ENCODE data around the gene SIRT2.
"Not testable (repeated sequence)": the region's sequence is repeated elsewhere in the genome, so short reads cannot be mapped to it uniquely, and the experiment has no call there.

Gene SIRT2

DNA sequence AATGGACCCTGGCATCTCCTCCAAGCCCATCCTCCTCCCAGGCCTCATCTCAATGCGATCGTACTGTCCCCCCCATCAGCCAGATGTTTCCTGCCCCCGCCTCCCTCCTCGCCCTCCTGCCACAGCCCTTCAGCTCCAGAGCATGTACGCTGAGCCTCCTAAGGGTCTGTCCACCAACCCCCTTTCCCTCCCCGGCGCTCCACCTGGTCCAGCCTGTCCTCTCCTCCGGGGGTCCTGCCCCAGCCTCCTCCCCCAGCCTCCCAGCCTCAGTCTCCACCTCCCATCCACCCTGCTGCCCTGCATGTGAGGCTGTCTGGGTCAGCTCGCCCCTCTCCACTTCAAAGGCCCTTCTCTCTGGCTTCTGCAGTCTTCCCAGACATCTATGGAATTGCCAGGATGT is 4.5 kb downstream of the SIRT2 start:
- DNase-seq (ENCODE audit: low spot score), result no peak

DNA sequence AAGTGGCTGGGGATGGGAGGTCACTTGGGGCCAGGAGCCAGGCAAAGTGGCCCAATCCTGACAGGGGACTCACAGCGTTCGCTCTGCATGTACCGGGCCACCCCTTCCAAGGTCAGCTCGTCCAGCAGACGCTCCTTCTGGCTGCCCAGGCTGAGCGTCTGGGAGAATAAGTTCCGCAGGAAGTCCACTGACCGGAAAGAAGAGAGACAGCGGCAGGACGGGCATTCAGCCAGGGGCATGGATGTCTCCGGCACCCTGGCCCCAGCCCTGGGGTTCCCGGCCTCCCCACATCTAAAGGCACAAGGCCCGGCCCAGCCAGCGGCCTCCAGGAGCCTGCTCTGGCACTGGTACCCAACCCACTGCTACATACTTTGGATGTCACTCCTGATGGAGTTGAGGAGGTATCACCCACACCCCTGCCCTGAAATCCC is 6.1 kb downstream of the SIRT2 start:
- DNase-seq (ENCODE audit: low spot score), result no peak

DNA sequence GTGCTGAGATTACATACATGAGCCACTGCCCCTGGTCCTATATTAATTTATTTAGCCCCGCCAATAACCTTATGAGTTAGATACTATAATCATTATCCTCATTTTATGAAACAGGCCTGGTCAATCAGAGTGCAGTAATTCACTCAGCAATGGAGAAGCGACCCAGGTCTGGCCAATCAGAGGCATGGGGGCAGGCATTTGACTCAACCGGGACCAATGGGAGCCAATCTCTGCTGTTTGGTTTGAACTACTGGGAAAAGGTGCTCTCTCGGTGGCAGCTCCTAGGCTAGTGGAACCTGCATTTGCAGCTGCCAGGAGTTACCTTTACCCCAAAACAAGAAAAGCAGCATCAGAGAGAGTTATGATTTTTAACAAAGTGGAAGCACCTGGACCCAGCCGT is 6.6 kb downstream of the SIRT2 start:
- no peak for DNase-seq (ENCODE audit: low spot score)

DNA sequence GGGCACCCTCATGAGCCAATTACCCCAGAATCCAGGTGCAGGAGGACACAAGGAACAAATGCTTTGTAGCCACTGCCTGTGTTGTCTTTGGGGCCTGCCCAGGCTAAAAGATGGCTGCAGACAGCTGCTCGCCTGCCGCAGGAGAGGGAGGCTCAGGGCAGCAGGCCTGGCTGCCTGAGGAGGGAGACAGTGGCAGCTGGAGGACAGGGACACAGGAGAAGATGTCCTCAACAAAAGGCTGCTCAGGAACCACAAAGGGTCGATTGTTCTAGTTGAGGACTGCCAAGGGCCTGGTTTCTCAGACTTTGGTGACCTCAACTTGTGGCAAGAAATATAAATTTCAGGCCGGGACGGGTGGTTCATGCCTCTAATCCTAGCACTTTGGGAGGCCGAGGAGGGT is 7.6 kb downstream of the SIRT2 start:
- no peak for DNase-seq (ENCODE audit: low spot score)

DNA sequence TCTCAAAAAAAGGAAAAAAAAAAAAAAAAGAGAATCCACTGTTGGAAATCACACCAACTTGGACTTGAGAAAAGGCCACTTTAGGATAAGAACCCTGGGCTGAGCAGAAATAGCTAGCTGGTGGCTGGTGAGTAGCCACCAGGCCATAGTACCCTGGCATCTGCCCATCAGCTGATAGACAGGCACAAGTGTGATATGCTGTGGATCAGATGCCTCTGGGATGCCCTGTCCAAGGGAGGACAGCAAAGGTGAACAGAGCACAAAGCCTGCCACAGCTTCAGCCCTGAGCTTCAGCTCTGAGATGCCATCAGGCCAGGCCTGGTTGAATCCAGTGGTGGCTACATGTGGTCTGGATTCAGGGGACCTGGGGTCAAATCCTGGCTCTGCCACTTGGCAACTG is 8.7 kb downstream of the SIRT2 start:
- DNase-seq (ENCODE audit: low spot score), result no peak

DNA sequence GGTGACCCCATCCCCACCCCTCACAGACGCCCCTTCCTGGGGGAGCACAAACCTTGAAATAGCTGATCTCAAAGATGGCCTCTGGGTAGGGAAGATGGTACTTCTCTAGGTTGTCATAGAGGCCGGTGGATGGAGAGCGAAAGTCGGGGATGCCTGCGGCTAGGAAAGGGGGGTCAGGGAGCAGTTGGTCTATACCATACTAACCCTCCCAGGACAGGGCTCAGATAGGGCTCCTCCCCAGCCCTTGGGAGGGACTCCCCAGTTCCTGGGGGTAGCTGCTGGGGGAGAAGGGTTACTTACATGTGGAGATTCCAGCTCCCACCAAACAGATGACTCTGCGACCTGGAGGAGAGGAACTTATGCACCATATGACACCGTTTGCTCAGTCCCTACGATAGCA is 9.6 kb downstream of the SIRT2 start:
- DNase-seq (ENCODE audit: low spot score), result no peak

DNA sequence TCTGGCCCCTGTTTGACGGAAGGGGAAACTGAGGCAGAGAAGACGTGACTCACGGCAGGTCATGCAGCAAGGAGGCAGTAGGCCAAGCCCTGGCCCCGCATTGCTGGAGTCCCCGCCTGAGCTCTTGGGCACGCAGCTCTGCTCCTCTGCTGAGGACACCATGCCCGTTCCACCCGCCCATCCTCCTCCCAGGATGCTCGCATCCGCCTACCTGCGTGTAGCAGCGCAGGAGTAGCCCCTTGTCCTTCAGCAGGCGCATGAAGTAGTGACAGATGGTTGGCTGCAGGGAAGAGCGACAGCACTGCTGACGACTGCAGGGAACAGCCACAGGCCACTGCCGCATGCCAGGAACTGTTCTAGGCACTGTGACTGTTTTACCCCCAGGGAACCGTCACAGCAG is 10.5 kb downstream of the SIRT2 start:
- no peak for DNase-seq (ENCODE audit: low spot score)

DNA sequence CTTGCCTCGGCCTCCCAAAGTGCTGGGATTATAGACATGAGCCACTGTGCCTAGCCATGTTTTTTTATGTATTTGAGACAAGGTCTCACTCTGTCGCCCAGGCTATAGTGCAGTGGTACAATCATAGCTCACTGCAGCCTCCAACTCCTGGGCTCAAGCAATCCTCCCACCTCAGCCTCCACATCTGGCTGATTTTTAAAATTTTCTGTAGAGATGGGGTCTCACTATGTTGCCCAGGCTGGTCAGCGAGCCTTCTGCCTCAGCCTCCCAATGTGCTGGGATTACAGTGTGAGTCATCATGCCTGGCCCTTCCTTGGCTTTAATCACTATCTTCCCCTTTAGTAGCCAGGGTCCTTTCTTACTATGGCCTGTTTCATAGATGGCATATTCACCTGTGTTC is 14.7 kb downstream of the SIRT2 start:
- not testable (repeated sequence) for DNase-seq (ENCODE audit: low spot score)

DNA sequence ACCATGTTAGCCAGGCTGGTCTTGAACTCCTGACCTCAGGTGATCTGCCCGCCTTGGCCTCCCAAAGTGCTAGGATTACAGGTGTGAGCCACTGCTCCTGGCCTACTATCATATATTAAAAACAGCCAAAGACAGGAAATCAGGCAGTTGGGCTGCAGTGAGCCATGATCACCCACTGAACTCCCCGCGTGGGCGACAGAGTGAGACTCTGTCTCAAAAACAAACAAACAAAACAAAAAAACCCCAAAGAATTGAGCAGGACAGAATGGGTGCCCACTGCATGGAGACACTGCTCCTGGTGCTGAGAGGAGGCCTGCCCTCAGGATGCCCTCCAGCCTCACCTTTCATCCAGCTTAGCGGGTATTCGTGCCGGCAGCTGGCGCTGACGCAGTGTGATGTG is 16.1 kb downstream of the SIRT2 start:
- no peak for DNase-seq (ENCODE audit: low spot score)

DNA sequence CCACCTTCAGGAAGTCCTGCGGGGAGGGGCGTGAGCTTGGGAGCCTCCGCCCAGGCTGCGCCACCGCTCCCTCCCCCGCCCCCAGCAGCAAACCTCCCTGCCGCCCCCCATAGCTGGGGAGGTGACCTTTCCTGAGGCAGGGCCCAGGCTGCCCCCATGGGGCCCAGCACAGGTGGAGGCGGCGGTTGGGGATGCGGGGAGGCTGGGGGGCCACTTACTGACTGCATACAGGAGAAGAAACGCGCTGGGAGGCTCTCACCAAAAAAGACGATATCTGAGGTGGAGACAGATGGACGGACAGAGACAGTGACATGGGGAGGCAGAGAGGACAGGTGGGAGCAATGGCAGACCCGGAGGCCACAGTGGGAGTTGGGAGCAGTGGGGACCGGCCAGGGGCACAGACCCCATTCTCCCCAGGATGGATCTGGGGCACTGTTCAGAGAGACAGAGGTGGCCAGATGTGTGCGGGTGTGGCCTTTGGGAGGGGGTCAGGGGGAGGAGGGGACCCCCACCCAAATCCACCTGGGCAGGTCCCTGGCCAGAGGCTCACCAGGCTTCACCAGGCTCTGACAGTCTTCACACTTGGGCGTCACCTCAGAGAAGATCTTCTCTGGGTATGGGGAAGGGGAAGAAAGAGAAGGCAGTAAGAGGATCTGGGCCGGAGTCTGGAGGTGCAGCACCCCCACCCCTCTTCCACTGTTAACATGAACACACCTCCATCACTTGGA is 18.4 kb downstream of the SIRT2 start:
- DNase-seq (ENCODE audit: low spot score), result no peak

DNA sequence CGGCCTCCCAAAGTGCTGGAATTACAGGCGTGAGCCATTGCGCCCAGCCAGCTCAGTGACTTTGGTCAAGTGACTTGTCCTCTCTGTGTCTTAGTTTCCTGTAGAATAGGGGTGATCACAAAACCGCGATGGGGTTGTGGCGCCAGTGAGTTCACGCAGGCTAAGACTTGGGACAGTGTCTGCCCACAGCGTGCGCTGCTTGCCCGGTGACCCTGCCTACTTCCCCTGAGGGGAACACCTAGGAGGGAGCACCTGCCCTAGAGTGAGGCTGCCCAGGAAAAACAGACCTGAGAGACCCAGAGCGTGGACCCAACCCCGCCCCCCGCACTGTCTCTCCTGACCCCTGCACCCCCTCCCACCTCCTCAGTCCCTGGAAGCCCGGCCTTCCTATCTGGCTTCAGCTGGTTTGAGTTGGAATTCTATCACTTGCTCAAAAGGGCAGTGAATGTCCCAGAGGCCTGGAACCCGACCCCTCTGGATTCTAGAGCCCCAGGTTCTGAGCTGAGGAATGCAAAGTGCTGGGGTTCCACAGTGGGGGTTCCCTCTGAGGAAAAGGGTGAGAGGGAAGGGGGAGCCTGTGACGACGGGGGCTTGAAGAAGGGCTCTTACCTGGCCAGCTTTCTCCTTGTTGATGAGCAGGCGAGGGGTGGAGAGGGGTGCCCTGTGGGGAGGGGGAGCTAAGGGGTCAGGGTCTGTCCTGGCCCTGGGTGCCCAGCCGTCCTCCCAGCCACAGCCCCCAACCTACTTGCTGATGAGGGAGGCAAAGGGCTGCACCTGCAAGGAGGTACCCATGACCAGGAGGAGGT is 19.1 kb downstream of the SIRT2 start:
- no peak for DNase-seq (ENCODE audit: low spot score)

DNA sequence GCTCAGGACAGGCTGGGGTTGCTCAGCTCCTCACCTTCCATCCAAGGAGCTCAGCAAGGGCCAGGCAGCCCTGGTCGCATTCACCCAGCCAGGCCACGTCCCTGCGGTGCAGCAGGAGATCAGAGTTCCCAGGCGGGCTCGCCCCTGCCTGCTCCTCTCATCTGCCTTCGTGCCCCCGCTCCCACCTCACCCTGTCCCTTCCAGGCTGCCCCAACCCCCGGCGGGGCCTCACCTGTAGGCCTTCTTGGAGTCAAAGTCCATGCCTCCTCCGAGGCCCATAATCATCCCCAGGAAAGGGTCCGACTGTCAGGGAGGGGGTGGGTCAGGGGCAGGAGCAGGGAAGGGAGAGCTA is 20.0 kb downstream of the SIRT2 start:
- no peak for DNase-seq (ENCODE audit: low spot score)

DNA sequence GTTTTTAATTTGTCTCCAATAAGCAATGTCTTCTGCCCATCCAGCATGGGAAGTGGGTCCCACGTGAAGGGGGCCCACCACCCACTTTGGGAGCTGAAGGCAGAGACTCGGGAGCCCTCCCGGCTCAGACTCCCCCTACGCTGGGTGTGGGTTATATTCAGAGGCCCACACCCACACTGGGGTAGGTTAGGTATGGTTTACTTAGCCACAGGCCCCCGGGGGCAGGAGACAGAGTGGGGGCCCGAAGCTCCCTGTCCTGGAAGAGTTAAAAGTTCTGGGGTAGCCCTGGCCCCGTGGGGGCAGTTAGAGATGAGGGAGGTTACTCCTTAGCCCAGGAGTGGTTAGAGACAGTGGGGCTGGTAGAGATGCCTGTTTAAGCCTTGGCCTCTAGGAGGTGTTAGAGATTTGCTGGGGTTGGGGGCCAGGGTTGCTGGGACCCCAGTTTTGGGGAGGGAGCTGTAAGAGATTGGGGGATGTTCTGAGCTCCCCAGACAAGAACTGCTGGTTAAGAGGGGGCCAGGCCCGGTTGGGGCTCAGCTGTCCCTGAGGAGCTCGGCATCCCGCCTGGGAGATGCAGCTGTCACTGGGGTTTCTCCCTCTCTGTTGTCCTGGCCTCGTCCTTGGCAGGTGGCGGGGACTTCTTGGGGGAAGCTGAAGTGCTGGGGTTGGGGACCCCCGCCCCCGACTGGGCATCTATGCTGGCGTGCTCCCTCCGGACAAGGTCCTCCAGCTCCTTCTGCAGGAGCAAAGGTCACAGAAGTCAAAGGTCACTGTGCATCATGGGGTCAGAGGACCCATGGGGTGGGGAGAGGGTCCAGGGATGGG is 20.6 kb downstream of the SIRT2 start:
- no peak for DNase-seq (ENCODE audit: low spot score)

DNA sequence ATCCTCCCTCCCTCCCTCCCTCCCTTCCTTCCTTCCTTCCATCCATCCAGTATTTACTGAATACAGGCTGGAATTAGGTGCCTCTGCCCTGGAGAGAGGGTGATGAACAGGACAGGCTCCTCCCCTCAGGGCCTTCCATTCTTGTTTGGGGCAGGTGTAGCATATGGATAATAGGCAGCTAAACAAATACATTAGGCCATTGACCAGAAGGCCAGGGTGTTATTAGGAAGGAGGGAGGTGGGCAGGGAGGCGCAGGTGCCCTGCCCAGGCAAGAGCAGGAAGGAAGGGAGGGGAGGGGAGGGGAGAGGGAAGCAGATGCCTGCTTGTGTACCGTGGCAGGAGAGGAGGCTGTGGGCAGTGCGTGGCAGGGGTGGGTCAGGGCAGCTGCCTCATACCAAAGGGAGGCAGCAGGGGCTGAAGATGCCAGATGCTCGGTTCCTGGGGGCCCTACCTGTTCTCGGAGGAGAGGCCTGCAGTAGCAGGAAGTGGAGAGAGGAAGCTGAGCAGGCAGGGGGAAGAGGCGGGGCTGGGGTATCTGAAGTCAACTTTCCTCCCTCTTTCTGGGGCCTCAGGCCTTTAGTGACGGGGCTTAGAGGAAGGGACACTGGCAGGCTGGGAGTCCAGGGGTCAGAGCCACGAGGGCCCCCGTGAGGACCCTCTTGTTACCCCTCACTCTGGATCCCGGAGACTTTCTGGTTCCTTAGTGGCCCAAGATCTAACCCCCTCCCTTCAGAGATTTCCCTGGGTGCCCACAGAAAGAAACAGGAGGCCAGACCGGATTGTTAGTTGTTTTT is 21.4 kb downstream of the SIRT2 start, which contains the start of gene RINL:
RINL (minus strand) TSS at position 495 of the 794 bp plus-strand sequence. CDS start 1,533 bp downstream, outside the sequence.
- peak; percentile 73 for DNase-seq (ENCODE audit: low spot score)

DNA sequence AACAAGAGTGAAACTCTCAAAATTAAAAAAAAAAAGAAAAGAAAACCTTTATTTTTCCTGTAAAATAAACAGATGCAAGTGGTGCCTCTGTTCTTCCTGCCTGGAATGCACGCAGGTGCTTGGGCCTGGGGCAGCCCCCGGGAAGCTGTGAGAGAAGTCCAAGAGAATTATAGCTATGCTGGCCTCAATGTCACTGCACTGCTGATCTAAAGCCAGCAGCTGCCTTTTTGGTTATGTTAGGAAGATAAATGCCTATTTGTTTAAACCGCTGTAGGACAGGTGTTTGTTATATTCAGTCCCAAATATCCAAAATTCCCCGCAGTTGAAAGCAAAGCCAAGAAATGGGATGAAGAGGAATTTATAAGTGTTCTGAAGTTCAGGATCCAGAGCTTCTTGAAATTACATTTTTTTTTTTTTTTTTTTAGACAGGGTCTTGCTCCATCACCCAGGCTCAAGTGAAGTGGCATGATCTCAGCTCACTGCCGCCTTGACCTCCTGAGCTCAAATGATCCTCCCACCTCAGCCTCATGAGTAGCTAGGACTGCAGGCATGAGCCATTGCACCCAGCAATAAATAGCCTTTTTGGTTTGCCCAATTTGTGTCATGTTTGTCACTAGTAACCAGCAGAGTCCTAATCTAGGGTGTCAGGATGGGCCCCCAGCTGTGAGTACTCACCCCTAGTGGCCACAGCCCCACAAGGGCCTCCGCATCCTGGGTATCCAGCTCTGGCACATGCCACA is 23.6 kb downstream of the SIRT2 start:
- DNase-seq (ENCODE audit: low spot score), result no peak

DNA sequence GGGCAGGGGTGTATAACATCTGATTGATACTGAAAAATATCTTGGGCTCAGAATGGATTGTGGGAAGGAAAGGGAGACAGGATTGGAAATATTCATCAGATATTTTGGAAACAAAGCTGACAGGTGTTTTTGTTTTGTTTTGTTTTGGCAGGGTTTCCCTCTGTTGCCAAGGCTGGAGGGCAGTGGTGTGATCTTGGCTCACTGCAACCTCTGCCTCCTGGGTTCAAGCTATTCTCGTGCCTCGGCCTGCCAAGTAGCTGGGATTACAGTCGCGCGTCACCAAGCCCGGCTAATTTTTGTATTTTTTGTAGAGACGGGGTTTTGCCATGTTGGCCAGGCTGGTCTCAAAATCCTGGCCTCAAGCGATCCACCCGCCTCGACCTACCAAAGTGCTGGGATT is 26.0 kb downstream of the SIRT2 start:
- DNase-seq (ENCODE audit: low spot score), result not testable (repeated sequence)

DNA sequence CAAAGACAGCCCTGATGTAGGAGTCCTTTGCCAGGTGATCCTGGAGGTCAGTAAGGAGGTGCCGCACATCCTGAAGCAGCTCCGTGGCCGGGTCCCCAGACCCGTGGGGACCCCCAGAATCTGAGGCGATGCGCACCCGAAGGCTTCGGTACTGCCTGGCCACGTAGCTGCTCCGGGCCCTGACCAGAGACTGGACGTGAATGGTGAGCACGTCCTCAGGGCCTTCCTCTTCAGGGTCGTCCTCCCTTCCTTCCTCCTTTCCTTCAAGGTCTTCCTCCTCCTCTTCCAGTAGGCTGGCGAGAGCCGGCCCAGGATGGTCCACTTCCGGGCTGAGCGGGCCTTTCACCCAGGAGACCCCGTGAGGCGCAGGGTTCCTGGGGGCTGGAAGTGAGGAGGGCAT is 28.8 kb downstream of the SIRT2 start:
- DNase-seq (ENCODE audit: low spot score), result no peak

DNA sequence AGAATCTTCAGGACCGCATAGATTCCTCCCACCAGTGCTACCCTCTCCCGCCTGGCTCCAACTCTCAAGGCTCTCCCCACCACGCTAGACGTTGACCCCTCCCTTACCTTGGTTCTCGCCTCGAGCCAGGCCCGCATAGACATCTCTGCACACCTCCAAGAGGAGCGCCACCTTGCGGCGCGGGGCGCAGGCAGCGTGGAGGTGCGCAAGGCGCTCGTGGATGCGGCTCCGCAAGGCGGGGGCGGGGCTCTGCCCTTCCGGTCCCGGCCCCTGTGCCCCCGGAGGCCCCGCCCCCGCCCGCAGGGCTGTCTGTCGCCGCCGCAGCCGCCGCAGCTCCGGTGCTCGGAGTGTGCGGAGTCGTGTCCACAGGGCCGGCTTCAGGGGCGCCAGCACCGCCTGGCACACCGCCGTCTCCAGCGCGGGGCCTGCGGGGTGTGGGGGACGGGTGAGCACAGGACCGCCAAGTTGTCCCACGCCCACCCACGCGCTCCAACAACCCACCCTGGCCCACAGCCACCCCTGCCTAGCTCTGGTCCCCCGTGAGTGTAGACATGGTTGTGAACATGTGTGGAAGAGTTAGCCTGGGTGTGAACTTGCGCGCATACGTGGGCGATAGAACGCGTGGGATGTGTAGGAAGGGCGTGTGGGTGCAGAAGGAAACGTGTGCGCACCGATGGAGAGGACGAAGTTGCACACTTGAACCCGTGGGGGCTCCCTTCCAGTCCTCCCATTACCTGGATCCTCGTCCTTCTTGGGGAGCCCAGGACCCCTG is 29.4 kb downstream of the SIRT2 start:
- peak; percentile 96 for DNase-seq (ENCODE audit: low spot score)

DNA sequence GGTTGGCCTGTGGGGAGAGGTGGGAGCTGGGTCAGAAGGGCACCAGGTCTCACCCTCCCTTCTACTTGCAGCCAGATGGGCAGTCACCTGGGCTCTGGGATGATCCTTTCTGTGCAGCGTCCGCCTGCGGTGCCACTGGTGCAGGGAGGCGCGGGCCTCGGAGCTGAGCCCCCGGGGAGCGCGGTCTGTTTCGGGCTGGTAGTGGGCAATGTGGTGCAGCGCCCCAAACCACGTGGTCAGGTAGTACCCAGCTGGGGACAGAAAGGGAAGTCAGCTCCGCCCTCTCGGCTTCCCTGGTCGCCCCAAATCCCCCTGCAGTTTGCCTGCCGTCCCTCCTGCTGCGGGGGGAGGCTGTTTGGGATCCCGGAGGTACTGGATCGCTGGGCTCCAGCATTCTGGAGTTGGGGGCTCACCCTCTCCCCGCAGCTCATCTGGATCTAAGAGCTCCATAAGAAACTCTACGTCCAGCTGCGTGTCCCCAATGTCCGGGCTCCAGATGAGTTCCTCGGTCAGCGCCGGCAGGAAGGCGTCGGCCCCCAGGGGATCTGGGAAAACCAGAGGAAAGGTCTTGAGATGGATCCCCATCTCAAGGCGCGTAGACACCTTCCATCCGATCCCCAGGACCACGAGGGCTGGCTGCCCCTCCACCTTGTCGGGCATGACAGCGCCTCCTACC is 30.1 kb downstream of the SIRT2 start:
- DNase-seq (ENCODE audit: low spot score), result peak; percentile 71

DNA sequence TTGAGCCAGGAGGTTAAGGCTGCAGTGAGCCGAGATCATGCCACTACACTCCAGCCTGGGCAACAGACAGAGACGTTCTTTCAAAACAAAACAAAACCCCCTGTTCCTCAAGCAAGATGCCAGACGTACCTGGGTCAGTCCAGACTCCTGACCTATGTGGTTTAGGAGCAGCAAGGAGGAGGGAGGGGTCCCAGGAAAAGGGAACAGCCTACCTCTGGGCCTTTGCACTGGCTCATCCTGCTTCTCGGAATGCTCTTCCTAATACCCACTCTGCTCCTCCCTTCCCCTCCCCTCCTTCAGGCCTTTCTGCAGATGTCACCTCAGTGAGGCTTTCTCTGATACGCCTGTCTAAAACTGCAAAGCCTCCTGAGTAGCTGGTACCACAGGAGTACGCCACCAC is 30.9 kb downstream of the SIRT2 start:
- DNase-seq (ENCODE audit: low spot score), result no peak
